H9 (cell line): ENCODE measurements around the gene TMEM44. TPM values are rescaled to one million over a fixed set of nuclear protein-coding genes. Genes with fewer than 3 reads are reported as not detected.

Experiments used
- DNase-seq: peaks from one replicate; pipeline ENCODE4 v3.0.0-alpha.2; 2017
- H2AFZ ChIP-seq: one replicate; pipeline ENCODE4 v1.6.1; 2013; ENCODE audit warnings: mild to moderate bottlenecking, low read length, control low read depth, moderate library complexity
- H2AK5ac ChIP-seq: 2 replicates; pipeline ENCODE4 v1.6.1; 2013; ENCODE audit warnings: low read length, control low read depth, mixed read lengths; ENCODE audit not compliant: insufficient read length
- H2BK120ac ChIP-seq: one replicate; pipeline ENCODE4 v1.6.1; 2013; ENCODE audit warnings: low read depth, mild to moderate bottlenecking, low read length, control low read depth, inconsistent platforms; ENCODE audit not compliant: poor library complexity, severe bottlenecking
- H2BK12ac ChIP-seq: 2 replicates; pipeline ENCODE4 v1.6.1; 2013; ENCODE audit warnings: low read length, control low read depth, mixed read lengths, low read depth; ENCODE audit not compliant: insufficient read length
- H2BK15ac ChIP-seq: 2 replicates; pipeline ENCODE4 v1.6.1; 2013; ENCODE audit warnings: low read depth, low read length, control low read depth
- H2BK20ac ChIP-seq: one replicate; pipeline ENCODE4 v1.6.1; 2013; ENCODE audit warnings: low read depth, mild to moderate bottlenecking, low read length, control low read depth, inconsistent platforms; ENCODE audit not compliant: poor library complexity, severe bottlenecking
- H2BK5ac ChIP-seq: 2 replicates; pipeline ENCODE4 v1.6.1; 2013; ENCODE audit warnings: low read length, control low read depth, mixed read lengths; ENCODE audit not compliant: insufficient read length
- H3K14ac ChIP-seq: 2 replicates; pipeline ENCODE4 v1.6.1; 2013; ENCODE audit warnings: low read length, control low read depth; ENCODE audit not compliant: insufficient read depth
- H3K18ac ChIP-seq: 2 replicates; pipeline ENCODE4 v1.6.1; 2013; ENCODE audit warnings: low read depth, mild to moderate bottlenecking, mixed read lengths, low read length, control low read depth; ENCODE audit not compliant: insufficient read length
- H3K23ac ChIP-seq: 2 replicates; pipeline ENCODE4 v1.6.1; 2013; ENCODE audit warnings: low read length, control low read depth, mixed read lengths, low read depth; ENCODE audit not compliant: insufficient read length
- H3K23me2 ChIP-seq: 2 replicates; pipeline ENCODE4 v1.6.1; 2013; ENCODE audit warnings: low read depth, mild to moderate bottlenecking, mixed read lengths, low read length, control low read depth; ENCODE audit not compliant: insufficient read length, poor library complexity, severe bottlenecking
- H3K27ac ChIP-seq: 2 replicates; pipeline ENCODE4 v1.5.1; 2013; ENCODE audit warnings: low read length, control low read depth, mixed read lengths, low read depth; ENCODE audit not compliant: insufficient read length
- H3K27me3 ChIP-seq: 2 replicates; pipeline ENCODE4 v1.6.1; 2013; ENCODE audit warnings: low read length, control low read depth, inconsistent platforms; ENCODE audit not compliant: insufficient read depth
- H3K4ac ChIP-seq: 2 replicates; pipeline ENCODE4 v1.6.1; 2013; ENCODE audit warnings: low read depth, mild to moderate bottlenecking, control low read depth, inconsistent platforms, low read length, moderate library complexity
- H3K4me1 ChIP-seq: 2 replicates; pipeline ENCODE4 v1.6.1; 2013; ENCODE audit warnings: low read length, control low read depth, inconsistent platforms; ENCODE audit not compliant: insufficient read depth
- H3K4me2 ChIP-seq: 2 replicates; pipeline ENCODE4 v1.6.1; 2013; ENCODE audit warnings: low read length, control low read depth, mixed read lengths; ENCODE audit not compliant: insufficient read length, insufficient read depth
- H3K56ac ChIP-seq: 2 replicates; pipeline ENCODE4 v1.6.1; 2013; ENCODE audit warnings: low read depth, mild to moderate bottlenecking, mixed read lengths, low read length, control low read depth; ENCODE audit not compliant: insufficient read length
- H3K79me1 ChIP-seq: 2 replicates; pipeline ENCODE4 v1.6.1; 2013; ENCODE audit warnings: low read depth, mild to moderate bottlenecking, moderate library complexity, low read length, control low read depth, inconsistent platforms; ENCODE audit not compliant: insufficient read depth, poor library complexity, severe bottlenecking
- H3K79me2 ChIP-seq: 2 replicates; pipeline ENCODE4 v1.6.1; 2013; ENCODE audit warnings: low read length, control low read depth, inconsistent platforms; ENCODE audit not compliant: insufficient read depth
- H3K9ac ChIP-seq: 2 replicates; pipeline ENCODE4 v1.6.1; 2013; ENCODE audit warnings: low read length, control low read depth, mixed read lengths; ENCODE audit not compliant: insufficient read length; ENCODE audit errors: extremely low read depth
- H3K9me3 ChIP-seq: one replicate; pipeline ENCODE4 v1.6.1; 2013; ENCODE audit warnings: low read depth, low read length, inconsistent platforms; ENCODE audit not compliant: control insufficient read depth
- H3T11ph ChIP-seq: one replicate; pipeline ENCODE4 v1.6.1; 2013; ENCODE audit warnings: mild to moderate bottlenecking, low read length, control low read depth, inconsistent platforms
- H4K20me1 ChIP-seq: one replicate; pipeline ENCODE4 v1.6.1; 2013; ENCODE audit not compliant: control insufficient read depth, insufficient read length, insufficient read depth
- H4K5ac ChIP-seq: 2 replicates; pipeline ENCODE4 v1.6.1; 2013; ENCODE audit warnings: low read depth, mild to moderate bottlenecking, mixed read lengths, low read length, control low read depth; ENCODE audit not compliant: insufficient read length
- H4K8ac ChIP-seq: replicated peaks from 2 replicates; pipeline ENCODE4 v1.6.1; 2013; ENCODE audit warnings: low read length, control low read depth, mixed read lengths, low read depth; ENCODE audit not compliant: insufficient read length
- H4K91ac ChIP-seq: 2 replicates; pipeline ENCODE4 v1.6.1; 2013; ENCODE audit warnings: low read depth, mild to moderate bottlenecking, moderate library complexity, mixed read lengths, low read length, control low read depth; ENCODE audit not compliant: insufficient read length
- H3K27ac Mint-ChIP-seq, 3 experiments: 2 replicates in 2 of 3; 3 replicates in 1 of 3; pipeline ENCODE4 v1.8.0; 2020 to 2021; ENCODE audit warnings: mixed read lengths in 3 of 3, mild to moderate bottlenecking in 1 of 3, moderate library complexity in 1 of 3
- H3K27me3 Mint-ChIP-seq: 2 replicates; pipeline ENCODE4 v1.8.0; 2021; ENCODE audit warnings: low read depth, mild to moderate bottlenecking, moderate library complexity, mixed read lengths
- H3K36me3 Mint-ChIP-seq, 3 experiments: 2 replicates in 2 of 3; 3 replicates in 1 of 3; pipeline ENCODE4 v1.8.0; 2020 to 2021; ENCODE audit warnings: low read depth in 3 of 3, mixed read lengths in 3 of 3; ENCODE audit not compliant: insufficient read depth in 1 of 3
- H3K4me1 Mint-ChIP-seq, 2 experiments: 2 replicates each; pipeline ENCODE4 v1.8.0; 2020; ENCODE audit warnings: mixed read lengths in 2 of 2
- H3K4me3 Mint-ChIP-seq, 2 experiments: 2 replicates in 1 of 2; 3 replicates in 1 of 2; pipeline ENCODE4 v1.8.0; 2020 to 2021; ENCODE audit warnings: mild to moderate bottlenecking in 2 of 2, mixed read lengths in 2 of 2, moderate library complexity in 1 of 2
- H3K9me3 Mint-ChIP-seq, 2 experiments: 2 replicates in 1 of 2; 3 replicates in 1 of 2; pipeline ENCODE4 v1.8.0; 2020; ENCODE audit warnings: mild to moderate bottlenecking in 2 of 2, mixed read lengths in 2 of 2, moderate library complexity in 1 of 2
- WGBS: extraction: QIAGEN DNeasy Blood & Tissue Kit; methylation state at CpG from one replicate; pipeline ENCODE4 v1.1.7; 2013; ENCODE audit warnings: missing lambda C conversion rate, low lambda C conversion rate, mixed read lengths; ENCODE audit not compliant: insufficient read length; ENCODE audit errors: extremely low coverage; 5-methylcytosine and 5-hydroxymethylcytosine counted together
- total RNA-seq: library from RNA; stranded (reverse); gene quantifications from 2 replicates; pipeline ENCODE4 v1.2.1, GENCODE V29; 2021
- TF ChIP-seq, protein P1 (sequence below): fragments of 200-600 bp; sonication (generic); conservative IDR thresholded peaks from 3 replicates; pipeline ENCODE4 v1.8.0; 2021; ENCODE audit warnings: antibody characterized with exemption, mild to moderate bottlenecking

The TMEM44 gene
- total RNA-seq, 1 experiment from 2014 or later: 19.8 TPM

DNA sequence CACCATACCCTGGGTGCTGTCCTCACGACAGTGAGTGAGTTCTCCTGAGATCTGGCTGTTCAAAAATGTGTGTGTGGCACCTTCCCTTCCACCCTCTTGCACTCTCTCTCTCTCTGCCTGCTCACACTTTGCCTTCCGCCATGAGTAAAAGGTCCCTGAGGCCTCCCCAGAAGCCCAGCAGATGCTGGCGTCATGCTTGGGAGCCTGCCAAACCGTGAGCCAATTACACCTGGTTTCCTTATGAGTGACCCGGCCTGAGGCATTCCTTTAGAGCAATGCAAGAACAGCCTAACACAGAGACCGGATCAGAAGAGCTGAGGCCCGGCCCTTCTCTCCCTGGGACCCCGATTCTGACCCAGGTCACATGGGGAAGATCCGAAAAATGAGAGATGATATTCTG, 15.4 kb downstream of the TMEM44 start:
- no peaks in the 10 kb centered on the region for H3K79me1 ChIP-seq
- H4K8ac ChIP-seq: no peak overlapping the region
- H3K27ac ChIP-seq: no peak overlapping the region
- H3K79me2 ChIP-seq: no peaks in the 10 kb centered on the region
- H3K4me2 ChIP-seq: no peak overlapping the region
- no peak overlapping the region for H4K91ac ChIP-seq
- no peak overlapping the region for H2BK12ac ChIP-seq
- H3K27me3 ChIP-seq: no peaks in the 10 kb centered on the region
- H2BK15ac ChIP-seq: no peak overlapping the region
- H3K14ac ChIP-seq: no peak overlapping the region; the same call in 1 of the 2 replicates
- H2BK5ac ChIP-seq: no peak overlapping the region
- peaks cover 5 to 26% (median 11%) of the 10 kb centered on the region in 3 experiments for H3K36me3 Mint-ChIP-seq
- no peak overlapping the region for H2AFZ ChIP-seq
- H3K56ac ChIP-seq: no peak overlapping the region
- H3K4me1 Mint-ChIP-seq: peaks cover 6 to 7% of the 10 kb centered on the region in 2 experiments; a peak in 3 of 4 replicates
- no peak overlapping the region for H3K18ac ChIP-seq
- no peak for DNase-seq
- no peak overlapping the region for H2BK120ac ChIP-seq
- no peak overlapping the region for H2BK20ac ChIP-seq
- H4K5ac ChIP-seq: no peak overlapping the region
- H3K9me3 ChIP-seq: no peaks in the 10 kb centered on the region
- H3K4me3 Mint-ChIP-seq: no peak overlapping the region
- no peaks in the 10 kb centered on the region for H3K4me1 ChIP-seq
- H3T11ph ChIP-seq: no peak overlapping the region
- H3K27me3 Mint-ChIP-seq: no peaks in the 10 kb centered on the region
- no CpG with 5 or more reads among the region's 9 CpGs for WGBS
- TF ChIP-seq, protein P1, sequence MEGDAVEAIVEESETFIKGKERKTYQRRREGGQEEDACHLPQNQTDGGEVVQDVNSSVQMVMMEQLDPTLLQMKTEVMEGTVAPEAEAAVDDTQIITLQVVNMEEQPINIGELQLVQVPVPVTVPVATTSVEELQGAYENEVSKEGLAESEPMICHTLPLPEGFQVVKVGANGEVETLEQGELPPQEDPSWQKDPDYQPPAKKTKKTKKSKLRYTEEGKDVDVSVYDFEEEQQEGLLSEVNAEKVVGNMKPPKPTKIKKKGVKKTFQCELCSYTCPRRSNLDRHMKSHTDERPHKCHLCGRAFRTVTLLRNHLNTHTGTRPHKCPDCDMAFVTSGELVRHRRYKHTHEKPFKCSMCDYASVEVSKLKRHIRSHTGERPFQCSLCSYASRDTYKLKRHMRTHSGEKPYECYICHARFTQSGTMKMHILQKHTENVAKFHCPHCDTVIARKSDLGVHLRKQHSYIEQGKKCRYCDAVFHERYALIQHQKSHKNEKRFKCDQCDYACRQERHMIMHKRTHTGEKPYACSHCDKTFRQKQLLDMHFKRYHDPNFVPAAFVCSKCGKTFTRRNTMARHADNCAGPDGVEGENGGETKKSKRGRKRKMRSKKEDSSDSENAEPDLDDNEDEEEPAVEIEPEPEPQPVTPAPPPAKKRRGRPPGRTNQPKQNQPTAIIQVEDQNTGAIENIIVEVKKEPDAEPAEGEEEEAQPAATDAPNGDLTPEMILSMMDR: no peak
- no peak overlapping the region for H3K23ac ChIP-seq
- no peaks in the 10 kb centered on the region for H3K9me3 Mint-ChIP-seq
- H2AK5ac ChIP-seq: no peak overlapping the region
- H3K23me2 ChIP-seq: no peaks in the 10 kb centered on the region
- H3K9ac ChIP-seq: no peak overlapping the region
- H3K4ac ChIP-seq: no peak overlapping the region
- 0 out of 7 replicates have a peak overlapping the region, but pooled peaks of 1 of the 3 experiments have one; percentile 60 for H3K27ac Mint-ChIP-seq
- H4K20me1 ChIP-seq: no peaks in the 10 kb centered on the region
